Mucosa of descending colon (tissue), 3 donors: ENCODE measurements around the gene ADGRG2. TPM values are rescaled to one million over a fixed set of nuclear protein-coding genes. Genes with fewer than 3 reads are reported as not detected.

Source experiments
- ATAC-seq: fragments of 200-7000 bp; cut with Tn5 transposase; one replicate; pipeline ENCODE4 v1.9.1; 2020; ENCODE audit warnings: mild to moderate bottlenecking, moderate library complexity
- DNase-seq, 3 donors: peaks; one replicate each; pipeline ENCODE4 v3.0.0-alpha.2; 2020
- H3K36me3 ChIP-seq: fragments of 200-600 bp; one replicate; pipeline ENCODE4 v1.8.0; 2021; ENCODE audit warnings: low read depth, mild to moderate bottlenecking
- H3K4me1 ChIP-seq: fragments of 200-600 bp; one replicate; pipeline ENCODE4 v1.8.0; 2021; ENCODE audit warnings: low read depth, mild to moderate bottlenecking
- H3K4me3 ChIP-seq: fragments of 200-600 bp; one replicate; pipeline ENCODE4 v1.8.0; 2021; ENCODE audit warnings: mild to moderate bottlenecking
- H3K9me3 ChIP-seq: fragments of 200-600 bp; one replicate; pipeline ENCODE4 v1.8.0; 2021; ENCODE audit warnings: mild to moderate bottlenecking
- intact Hi-C, 2 donors: fragments of 100-400 bp; cut with DNase I in 1 of 2; cut with micrococcal nuclease in 1 of 2; formaldehyde crosslinking; loops; one replicate each; pipeline versions ENCODE4 v1.11.0 to v1.11.1; 2022; cut with DNase I, micrococcal nuclease
- total RNA-seq, 3 donors: library from RNA; stranded (reverse); fragmentation: NEBNext Ultra II Directional in 2 of 3; extraction: Animal tissue kit (Norgen Biotek cat#: 25700) in 2 of 3; gene quantifications; one replicate each; pipeline versions ENCODE4 v1.2.1 to v1.2.4, GENCODE V29; 2021 to 2023
- TF ChIP-seq, protein P1 (sequence below): fragments of 200-600 bp; IDR thresholded peaks from one replicate; pipeline ENCODE4 v1.8.0; 2022; ENCODE audit warnings: antibody characterized with exemption, mild to moderate bottlenecking
- donor health status: DM: no; HTN: no; CAD: no; lungs with moderate emphysema.
- donor health status: DM: no; HTN: no; CAD: no.
- donor health status: DM: no; HTN: yes; CAD: no.

Gene ADGRG2
- total RNA-seq, 3 donors from 2014 or later: 0.38 to 1.3 (median 0.39) TPM

GRCh38 chrX:19097553-19098283, 24.6 kb downstream of the ADGRG2 start:
- no peak for DNase-seq
- no peak overlapping the region for H3K4me3 ChIP-seq
- ATAC-seq: no peak
- TF ChIP-seq, protein P1, sequence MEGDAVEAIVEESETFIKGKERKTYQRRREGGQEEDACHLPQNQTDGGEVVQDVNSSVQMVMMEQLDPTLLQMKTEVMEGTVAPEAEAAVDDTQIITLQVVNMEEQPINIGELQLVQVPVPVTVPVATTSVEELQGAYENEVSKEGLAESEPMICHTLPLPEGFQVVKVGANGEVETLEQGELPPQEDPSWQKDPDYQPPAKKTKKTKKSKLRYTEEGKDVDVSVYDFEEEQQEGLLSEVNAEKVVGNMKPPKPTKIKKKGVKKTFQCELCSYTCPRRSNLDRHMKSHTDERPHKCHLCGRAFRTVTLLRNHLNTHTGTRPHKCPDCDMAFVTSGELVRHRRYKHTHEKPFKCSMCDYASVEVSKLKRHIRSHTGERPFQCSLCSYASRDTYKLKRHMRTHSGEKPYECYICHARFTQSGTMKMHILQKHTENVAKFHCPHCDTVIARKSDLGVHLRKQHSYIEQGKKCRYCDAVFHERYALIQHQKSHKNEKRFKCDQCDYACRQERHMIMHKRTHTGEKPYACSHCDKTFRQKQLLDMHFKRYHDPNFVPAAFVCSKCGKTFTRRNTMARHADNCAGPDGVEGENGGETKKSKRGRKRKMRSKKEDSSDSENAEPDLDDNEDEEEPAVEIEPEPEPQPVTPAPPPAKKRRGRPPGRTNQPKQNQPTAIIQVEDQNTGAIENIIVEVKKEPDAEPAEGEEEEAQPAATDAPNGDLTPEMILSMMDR: no peak
- intact Hi-C loops: no loop called here
- no peaks in the 10 kb centered on the region for H3K36me3 ChIP-seq
- no peaks in the 10 kb centered on the region for H3K4me1 ChIP-seq
- H3K9me3 ChIP-seq: no peaks in the 10 kb centered on the region

- Histone ChIP-seq H3K36me3 (no peaks in the 10 kb centered on the region), H3K9me3 (no peaks in the 10 kb centered on the region), H3K4me3 (no peak overlapping the region), H3K4me1 (no peaks in the 10 kb centered on the region)
- ATAC-seq (no peak), DNase-seq (no peak)
- intact Hi-C loops: no loop called here
- TF ChIP-seq, protein P1: no peak
Measured at GRCh38 chrX:19096586-19096985, 25.7 kb downstream of the ADGRG2 start.

DNA sequence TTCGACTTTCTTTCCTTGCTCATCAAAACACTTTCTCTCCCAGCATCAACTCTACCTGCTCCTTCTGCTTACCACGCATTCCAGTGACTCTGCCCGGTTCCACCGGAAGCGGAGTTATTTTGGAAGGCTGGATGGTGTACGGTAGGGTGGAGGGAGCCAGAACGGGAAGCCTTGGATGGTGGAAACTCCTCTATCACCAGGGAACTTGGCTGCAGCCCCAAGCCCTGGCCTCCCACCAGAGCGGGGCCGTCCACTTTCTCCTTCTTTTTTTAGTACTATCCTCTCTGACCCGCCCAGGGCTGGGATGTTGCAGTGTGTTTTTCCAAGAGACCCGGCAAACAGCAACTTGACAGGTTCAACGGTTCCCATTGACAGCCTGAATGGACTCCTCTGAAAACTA, 27.6 kb downstream of the ADGRG2 start:
- DNase-seq (no peak), ATAC-seq (no peak)
- TF ChIP-seq, protein P1: no peak
- no peaks in the 10 kb centered on the region for H3K4me1 ChIP-seq
- no peaks in the 10 kb centered on the region for H3K9me3 ChIP-seq
- intact Hi-C loops: no loop called here
- no peak overlapping the region for H3K4me3 ChIP-seq
- H3K36me3 ChIP-seq: no peaks in the 10 kb centered on the region

- Histone ChIP-seq H3K36me3 (no peaks in the 10 kb centered on the region), H3K4me1 (no peaks in the 10 kb centered on the region), H3K9me3 (no peaks in the 10 kb centered on the region), H3K4me3 (no peak overlapping the region)
- intact Hi-C loops: no loop called here
- TF ChIP-seq, protein P1: no peak
- no peak for DNase-seq
- ATAC-seq: no peak
Measured at GRCh38 chrX:19091596-19091995, 30.7 kb downstream of the ADGRG2 start.

DNA sequence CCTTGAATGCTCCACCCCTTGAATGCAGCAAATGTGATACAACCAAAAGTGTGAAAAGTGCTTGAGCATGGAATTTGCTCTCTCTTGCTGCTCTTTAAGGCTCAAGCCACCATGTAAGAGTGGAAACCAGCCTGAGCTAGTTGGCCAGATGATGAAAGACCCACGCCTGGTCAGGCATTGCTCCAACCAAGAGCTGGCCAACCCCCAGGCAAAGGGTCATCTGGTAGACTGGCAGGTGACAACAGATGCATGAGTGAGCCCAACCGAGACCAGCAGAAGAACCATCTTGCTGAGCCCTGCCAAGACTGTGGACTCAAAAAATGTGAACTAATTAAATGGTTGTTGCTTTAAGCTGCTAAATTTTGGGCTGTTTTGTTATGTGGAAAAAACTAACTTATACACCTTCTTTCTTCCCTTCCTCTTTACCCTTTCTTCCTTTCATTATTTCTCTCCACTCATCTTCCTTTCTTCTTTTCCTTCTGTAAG, 32.7 kb downstream of the ADGRG2 start:
- H3K36me3 ChIP-seq: no peaks in the 10 kb centered on the region
- intact Hi-C loops: no loop called here
- no peak for ATAC-seq
- H3K4me3 ChIP-seq: no peak overlapping the region
- TF ChIP-seq, protein P1: no peak
- no peak for DNase-seq
- H3K9me3 ChIP-seq: no peaks in the 10 kb centered on the region
- H3K4me1 ChIP-seq: no peaks in the 10 kb centered on the region
